ENCODE data around the gene TM9SF3.

- no peak for TF ChIP-seq POLR2A (IDR thresholded peaks at IDR 0.05; ENCODE audit: low read length)
- no peak for TF ChIP-seq GATA1 (IDR thresholded peaks at IDR 0.05; ENCODE audit: low read depth, low read length)
Measured at GRCh38 chr10:96491303-96491702, 95.5 kb downstream of the TM9SF3 start.
